Fibroblast of pulmonary artery (primary cell): ENCODE results near the gene ACSL4.

Source experiments
- DNase-seq: peaks from one replicate; pipeline ENCODE4 v3.0.0-alpha.2; 2010; ENCODE audit warnings: low read depth
- H3K4me3 ChIP-seq: replicated peaks from 2 replicates; pipeline ENCODE4 v1.5.1; 2011; ENCODE audit warnings: low read depth, mild to moderate bottlenecking, control low read depth, low read length, moderate library complexity
- CTCF ChIP-seq: IDR thresholded peaks from 2 replicates; pipeline ENCODE4 v1.5.1; 2011; ENCODE audit warnings: mild to moderate bottlenecking, control low read depth, low read length, inconsistent platforms; ENCODE audit errors: missing control alignments

ACSL4 gene

GRCh38 chrX:109710181-109710580 is 22.9 kb downstream of the ACSL4 start:
- no peak for TF ChIP-seq CTCF
- H3K4me3 ChIP-seq, result no peak overlapping the region
- no peak for DNase-seq

GRCh38 chrX:109709129-109709631 is 23.9 kb downstream of the ACSL4 start:
- peak; percentile 14 for TF ChIP-seq CTCF
- peak; percentile 68 for DNase-seq
- H3K4me3 ChIP-seq, result no peak overlapping the region

GRCh38 chrX:109707720-109708119 is 25.3 kb downstream of the ACSL4 start:
- DNase-seq, result no peak
- no peak overlapping the region for H3K4me3 ChIP-seq
- no peak for TF ChIP-seq CTCF

GRCh38 chrX:109707319-109707718 is 25.7 kb downstream of the ACSL4 start:
- no peak for TF ChIP-seq CTCF
- H3K4me3 ChIP-seq, result no peak overlapping the region
- DNase-seq, result no peak

GRCh38 chrX:109704563-109704962 is 28.5 kb downstream of the ACSL4 start:
- no peak for TF ChIP-seq CTCF
- H3K4me3 ChIP-seq, result no peak overlapping the region
- no peak for DNase-seq

- DNase-seq, result no peak
- H3K4me3 ChIP-seq, result no peak overlapping the region
- TF ChIP-seq CTCF, result no peak
Observed at GRCh38 chrX:109697855-109698254, 35.2 kb downstream of the ACSL4 start.

GRCh38 chrX:109696146-109696740 is 36.8 kb downstream of the ACSL4 start:
- H3K4me3 ChIP-seq, result no peak overlapping the region
- no peak for DNase-seq
- TF ChIP-seq CTCF, result no peak
